ENCODE measurements around the gene ENTPD6. TPM values are rescaled to one million over a fixed set of nuclear protein-coding genes. Genes with fewer than 3 reads are reported as not detected.
"Not testable (repeated sequence)": the region's sequence is repeated elsewhere in the genome, so short reads cannot be mapped to it uniquely, and the experiment has no call there.

ENTPD6 gene
- polyA plus RNA-seq, 4 donors, result 84.1 to 242 (median 140) TPM

- WGBS, 3 donors, result 81 to 88% (median 82%) methylated on average over 25 to 28 of the region's 28 CpGs
- Histone ChIP-seq H3K27ac (ENCODE audit: low read depth in 1 of 3, low read length in 2 of 3) (no peak overlapping the region), H3K27me3 (ENCODE audit: control insufficient read depth in 3 of 3, insufficient read depth in 3 of 3, low read length in 3 of 3) (no peaks in the 10 kb centered on the region), H3K4me3 (ENCODE audit: low read depth in 1 of 3, low read length in 3 of 3) (no peak overlapping the region), H3K9me3 (ENCODE audit: control insufficient read depth in 2 of 2, insufficient read depth in 1 of 2, low read depth in 1 of 2, low read length in 1 of 2) (no peaks in the 10 kb centered on the region), H3K4me1 (ENCODE audit: control insufficient read depth in 3 of 3, insufficient read depth in 2 of 3, low read depth in 1 of 3, low read length in 2 of 3) (peaks cover 0 to 8% (median 0%) of the 10 kb centered on the region in 3 donors), H3K36me3 (ENCODE audit: control insufficient read depth in 3 of 3, insufficient read depth in 2 of 3, low read depth in 1 of 3, low read length in 3 of 3) (peaks cover 1 to 54% (median 3%) of the 10 kb centered on the region in 3 donors)
- no peak for DNase-seq
- no peak for FAIRE-seq
These were observed 31.2 kb downstream of the ENTPD6 start for GRCh38 chr20:25226433-25227316.

- no peak for DNase-seq
These were observed 31.9 kb downstream of the ENTPD6 start for GRCh38 chr20:25227317-25227831.

GRCh38 chr20:25229486-25230165, 34.1 kb downstream of the ENTPD6 start:
- no peaks in the 10 kb centered on the region for H3K9me3 ChIP-seq (ENCODE audit: control insufficient read depth in 2 of 2, insufficient read depth in 1 of 2, low read depth in 1 of 2, low read length in 1 of 2)
- H3K27me3 ChIP-seq (ENCODE audit: control insufficient read depth in 3 of 3, insufficient read depth in 3 of 3, low read length in 3 of 3), result no peaks in the 10 kb centered on the region
- no peak overlapping the region for H3K27ac ChIP-seq (ENCODE audit: low read depth in 1 of 3, low read length in 2 of 3)
- H3K4me3 ChIP-seq (ENCODE audit: low read depth in 1 of 3, low read length in 3 of 3), result no peak overlapping the region
- WGBS, 3 donors, result 90 to 91% (median 90%) methylated on average over 23 of the region's 23 CpGs
- FAIRE-seq (no peak), DNase-seq (no peak)
- peaks cover 0 to 29% (median 3%) of the 10 kb centered on the region in 3 donors for H3K36me3 ChIP-seq (ENCODE audit: control insufficient read depth in 3 of 3, insufficient read depth in 2 of 3, low read depth in 1 of 3, low read length in 3 of 3)
- peaks cover 0 to under 1% (median 0%) of the 10 kb centered on the region in 3 donors for H3K4me1 ChIP-seq (ENCODE audit: control insufficient read depth in 3 of 3, insufficient read depth in 2 of 3, low read depth in 1 of 3, low read length in 2 of 3)

More at GRCh38 chr20:25227317-25227831, 31.9 kb downstream of the ENTPD6 start:
- no peak for FAIRE-seq
- Histone ChIP-seq H3K4me3 (ENCODE audit: low read depth in 1 of 3, low read length in 3 of 3) (no peak overlapping the region), H3K4me1 (ENCODE audit: control insufficient read depth in 3 of 3, insufficient read depth in 2 of 3, low read depth in 1 of 3, low read length in 2 of 3) (peaks cover 0 to 4% (median 0%) of the 10 kb centered on the region in 3 donors), H3K27me3 (ENCODE audit: control insufficient read depth in 3 of 3, insufficient read depth in 3 of 3, low read length in 3 of 3) (no peaks in the 10 kb centered on the region), H3K27ac (ENCODE audit: low read depth in 1 of 3, low read length in 2 of 3) (peak overlapping the region in 1 of 3 donors; percentile 7), H3K36me3 (ENCODE audit: control insufficient read depth in 3 of 3, insufficient read depth in 2 of 3, low read depth in 1 of 3, low read length in 3 of 3) (peaks cover 0 to 47% (median 3%) of the 10 kb centered on the region in 3 donors), H3K9me3 (ENCODE audit: control insufficient read depth in 2 of 2, insufficient read depth in 1 of 2, low read depth in 1 of 2, low read length in 1 of 2) (no peaks in the 10 kb centered on the region)
- 65 to 76% (median 74%) methylated on average over 12 of the region's 12 CpGs for WGBS, 3 donors

GRCh38 chr20:25230166-25230831, 34.8 kb downstream of the ENTPD6 start:
- H3K27me3 ChIP-seq (ENCODE audit: control insufficient read depth in 3 of 3, insufficient read depth in 3 of 3, low read length in 3 of 3), result no peaks in the 10 kb centered on the region
- H3K9me3 ChIP-seq (ENCODE audit: control insufficient read depth in 2 of 2, insufficient read depth in 1 of 2, low read depth in 1 of 2, low read length in 1 of 2), result no peaks in the 10 kb centered on the region
- peaks cover 0 to 5% (median 0%) of the 10 kb centered on the region in 3 donors for H3K4me1 ChIP-seq (ENCODE audit: control insufficient read depth in 3 of 3, insufficient read depth in 2 of 3, low read depth in 1 of 3, low read length in 2 of 3)
- 78 to 84% (median 84%) methylated on average over 8 of the region's 8 CpGs for WGBS, 3 donors
- no peak for FAIRE-seq
- peaks cover 0 to 22% (median 3%) of the 10 kb centered on the region in 3 donors for H3K36me3 ChIP-seq (ENCODE audit: control insufficient read depth in 3 of 3, insufficient read depth in 2 of 3, low read depth in 1 of 3, low read length in 3 of 3)
- no peak overlapping the region for H3K27ac ChIP-seq (ENCODE audit: low read depth in 1 of 3, low read length in 2 of 3)
- no peak overlapping the region for H3K4me3 ChIP-seq (ENCODE audit: low read depth in 1 of 3, low read length in 3 of 3)
- DNase-seq, result no peak

GRCh38 chr20:25233016-25233772, 37.7 kb downstream of the ENTPD6 start:
- Histone ChIP-seq H3K4me1 (ENCODE audit: control insufficient read depth in 3 of 3, insufficient read depth in 2 of 3, low read depth in 1 of 3, low read length in 2 of 3) (peaks cover 0 to 5% (median 0%) of the 10 kb centered on the region in 3 donors), H3K27me3 (ENCODE audit: control insufficient read depth in 3 of 3, insufficient read depth in 3 of 3, low read length in 3 of 3) (no peaks in the 10 kb centered on the region), H3K4me3 (ENCODE audit: low read depth in 1 of 3, low read length in 3 of 3) (no peak overlapping the region), H3K9me3 (ENCODE audit: control insufficient read depth in 2 of 2, insufficient read depth in 1 of 2, low read depth in 1 of 2, low read length in 1 of 2) (no peaks in the 10 kb centered on the region), H3K36me3 (ENCODE audit: control insufficient read depth in 3 of 3, insufficient read depth in 2 of 3, low read depth in 1 of 3, low read length in 3 of 3) (peaks cover 0 to 3% (median 0%) of the 10 kb centered on the region in 3 donors), H3K27ac (ENCODE audit: low read depth in 1 of 3, low read length in 2 of 3) (peak overlapping the region in 1 of 3 donors; percentile 12)
- DNase-seq (peak; percentile 59 to 79), FAIRE-seq (no peak)
- WGBS, 3 donors, result 27 to 56% (median 38%) methylated on average over 10 of the region's 10 CpGs

GRCh38 chr20:25234009-25234849, 38.7 kb downstream of the ENTPD6 start:
- WGBS, 3 donors, result 58 to 63% (median 59%) methylated on average over 8 of the region's 8 CpGs

More at GRCh38 chr20:25234009-25234849, 38.7 kb downstream of the ENTPD6 start:
- not testable (repeated sequence) for H3K27ac ChIP-seq (ENCODE audit: low read depth in 1 of 3, low read length in 2 of 3); H3K4me3 ChIP-seq (ENCODE audit: low read depth in 1 of 3, low read length in 3 of 3); H3K36me3 ChIP-seq (ENCODE audit: control insufficient read depth in 3 of 3, insufficient read depth in 2 of 3, low read depth in 1 of 3, low read length in 3 of 3); H3K4me1 ChIP-seq (ENCODE audit: control insufficient read depth in 3 of 3, insufficient read depth in 2 of 3, low read depth in 1 of 3, low read length in 2 of 3); H3K9me3 ChIP-seq (ENCODE audit: control insufficient read depth in 2 of 2, insufficient read depth in 1 of 2, low read depth in 1 of 2, low read length in 1 of 2); FAIRE-seq; H3K27me3 ChIP-seq (ENCODE audit: control insufficient read depth in 3 of 3, insufficient read depth in 3 of 3, low read length in 3 of 3); DNase-seq
